Ishikawa (cell line): ENCODE results near the gene CDH2.

Experiments used
- CEBPB ChIP-seq: IDR thresholded peaks from 2 replicates; pipeline ENCODE4 v1.6.1; 2012
- CREB1 ChIP-seq: IDR thresholded peaks from 2 replicates; pipeline ENCODE4 v1.6.1; 2012; ENCODE audit warnings: low read depth
- EGR1 ChIP-seq: IDR thresholded peaks from 2 replicates; pipeline ENCODE4 v1.6.1; 2012
- EP300 ChIP-seq: IDR thresholded peaks from 2 replicates; pipeline ENCODE4 v1.6.1; 2012; ENCODE audit warnings: borderline replicate concordance
- FOXM1 ChIP-seq: IDR thresholded peaks from 2 replicates; pipeline ENCODE4 v1.6.1; 2012; ENCODE audit warnings: low read depth, borderline replicate concordance
- MAX ChIP-seq: IDR thresholded peaks from 2 replicates; pipeline ENCODE4 v1.6.1; 2012
- NFIC ChIP-seq: IDR thresholded peaks from 2 replicates; pipeline ENCODE4 v1.6.1; 2012
- RAD21 ChIP-seq: IDR thresholded peaks from 2 replicates; pipeline ENCODE4 v1.6.1; 2012; ENCODE audit warnings: low read depth
- REST ChIP-seq: IDR thresholded peaks from 2 replicates; pipeline ENCODE4 v1.6.1; 2012; ENCODE audit warnings: low read depth, mild to moderate bottlenecking
- TAF1 ChIP-seq: IDR thresholded peaks from 2 replicates; pipeline ENCODE4 v1.6.1; 2012; ENCODE audit warnings: low read depth, mild to moderate bottlenecking
- TCF12 ChIP-seq: IDR thresholded peaks from 2 replicates; pipeline ENCODE4 v1.6.1; 2012; ENCODE audit warnings: low read depth
- TEAD4 ChIP-seq: IDR thresholded peaks from 2 replicates; pipeline ENCODE4 v1.6.1; 2012
- USF1 ChIP-seq: IDR thresholded peaks from 2 replicates; pipeline ENCODE4 v1.6.1; 2012
- YY1 ChIP-seq: IDR thresholded peaks from 2 replicates; pipeline ENCODE4 v1.6.1; 2012; ENCODE audit warnings: low read depth
- ZBTB7A ChIP-seq: IDR thresholded peaks from 2 replicates; pipeline ENCODE4 v1.6.1; 2012; ENCODE audit warnings: low read depth

Gene CDH2

GRCh38 chr18:28201056-28201455, 24.1 kb upstream of the CDH2 start:
- TF ChIP-seq TEAD4, result no peak
- TF ChIP-seq FOXM1, result no peak
- no peak for TF ChIP-seq TCF12

GRCh38 chr18:28198620-28199019, 21.7 kb upstream of the CDH2 start:
- TF ChIP-seq TEAD4 (no peak), NFIC (no peak), RAD21 (no peak), CREB1 (no peak), TCF12 (no peak), YY1 (no peak), REST (no peak), USF1 (no peak)

- TF ChIP-seq TAF1, result no peak
- TF ChIP-seq CEBPB, result no peak
- TF ChIP-seq USF1, result no peak
- TF ChIP-seq TCF12, result no peak
- TF ChIP-seq ZBTB7A, result no peak
- no peak for TF ChIP-seq CREB1
- no peak for TF ChIP-seq YY1
These were observed 16.3 kb upstream of the CDH2 start for GRCh38 chr18:28193177-28193778.

- TF ChIP-seq EGR1 (no peak), MAX (no peak), YY1 (no peak), EP300 (no peak), RAD21 (peak; percentile 77), FOXM1 (no peak), CEBPB (no peak), ZBTB7A (no peak)
These were observed 12.7 kb upstream of the CDH2 start for GRCh38 chr18:28189400-28190239.

- TF ChIP-seq MAX (no peak), TCF12 (no peak), CREB1 (no peak), EGR1 (no peak), RAD21 (no peak), FOXM1 (no peak), USF1 (no peak), ZBTB7A (no peak), EP300 (no peak), CEBPB (no peak), YY1 (no peak), NFIC (no peak), REST (no peak), TEAD4 (no peak), TAF1 (no peak)
These were observed 8.2 kb upstream of the CDH2 start for GRCh38 chr18:28185121-28185520.
